Right renal pelvis (tissue), 4 donors: ENCODE measurements around the gene CSPG5. TPM values are rescaled to one million over a fixed set of nuclear protein-coding genes. Genes with fewer than 3 reads are reported as not detected.

Experiments
- polyA plus RNA-seq, 4 donors: library from polyadenylated mRNA; unstranded; fragments of 120-200 nt; gene quantifications; one replicate each; pipeline ENCODE4 v1.2.1, GENCODE V29; 2013; ENCODE audit not compliant: insufficient read length in 4 of 4

The CSPG5 gene
- polyA plus RNA-seq, 4 donors = 0.76 to 1.4 (median 1.2) TPM

Other genes starting within 250 kb of the CSPG5 start
- 10 to 100 TPM; 23.0 to 30.4 (median 27.8) TPM for gene PTPN23, start 197.8 kb downstream of the CSPG5 start, polyA plus RNA-seq
- 10 to 100 TPM; 77.8 to 80.8 (median 78.5) TPM for gene SCAP, start 102.9 kb downstream of the CSPG5 start, polyA plus RNA-seq
- 10 to 100 TPM; 38.7 to 42.4 (median 40.0) TPM for gene ELP6, start 65.2 kb downstream of the CSPG5 start, polyA plus RNA-seq
- 100 to 1,000 TPM; 115 to 143 (median 136) TPM for gene SMARCC1, start 203.0 kb upstream of the CSPG5 start, polyA plus RNA-seq
- gene DHX30, start 224.3 kb upstream of the CSPG5 start, polyA plus RNA-seq = 10 to 100 TPM; 61.6 to 71.4 (median 63.0) TPM